ENCODE results near the gene RELA.

The RELA gene

GRCh38 chr11:65619281-65619928 is 43.3 kb downstream of the RELA start:
- no peak for DNase-seq
- in situ Hi-C loops (cut with HindIII; ENCODE audit: low pct_ligation_motif_present, low pct_unique_long_range_greater_than_20kb, low sequenced_read_pairs) = no loop called here

- DNase-seq = no peak
- in situ Hi-C loops (cut with HindIII; ENCODE audit: low pct_ligation_motif_present, low pct_unique_long_range_greater_than_20kb, low sequenced_read_pairs) = no loop called here
Measured at GRCh38 chr11:65618763-65619162, 44.0 kb downstream of the RELA start.

GRCh38 chr11:65617990-65618751 is 44.5 kb downstream of the RELA start:
- no peak for DNase-seq
- in situ Hi-C loops (cut with HindIII; ENCODE audit: low pct_ligation_motif_present, low pct_unique_long_range_greater_than_20kb, low sequenced_read_pairs) = no loop called here

GRCh38 chr11:65617136-65617850 is 45.4 kb downstream of the RELA start:
- no peak for DNase-seq
- in situ Hi-C loops (cut with HindIII; ENCODE audit: low pct_ligation_motif_present, low pct_unique_long_range_greater_than_20kb, low sequenced_read_pairs) = no loop called here

DNA sequence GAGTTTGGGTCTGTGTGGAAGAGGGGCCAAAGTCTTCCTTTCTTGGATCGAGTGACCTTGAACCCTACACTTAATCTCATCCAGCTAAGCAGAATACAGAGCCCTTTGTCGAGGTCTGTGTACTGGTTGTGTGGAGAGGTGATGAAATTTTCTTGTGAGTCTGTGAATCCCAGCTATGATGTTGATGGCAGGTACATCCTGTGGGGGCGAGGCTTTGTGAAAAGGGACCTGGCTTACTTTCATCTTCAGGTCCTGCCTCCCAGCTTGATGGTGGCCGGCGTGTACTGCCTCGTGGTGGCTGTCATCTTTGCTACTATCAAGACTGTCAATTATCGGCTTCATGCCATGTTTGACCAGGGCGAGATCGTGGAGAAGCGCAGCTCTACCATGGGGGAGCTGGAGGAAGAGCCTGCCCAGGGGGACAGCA is 46.1 kb downstream of the RELA start:
- no peak for DNase-seq

GRCh38 chr11:65615950-65616574 is 46.7 kb downstream of the RELA start:
- peak; percentile 44 for DNase-seq
- in situ Hi-C loops (cut with HindIII; ENCODE audit: low pct_ligation_motif_present, low pct_unique_long_range_greater_than_20kb, low sequenced_read_pairs) = no loop called here

More for the DNA sequence above, 46.1 kb downstream of the RELA start:
- in situ Hi-C loops (cut with HindIII; ENCODE audit: low pct_ligation_motif_present, low pct_unique_long_range_greater_than_20kb, low sequenced_read_pairs) = no loop called here

- in situ Hi-C loops (cut with HindIII; ENCODE audit: low pct_ligation_motif_present, low pct_unique_long_range_greater_than_20kb, low sequenced_read_pairs) = no loop called here
- peak; percentile 99 for DNase-seq
Measured at GRCh38 chr11:65615229-65615949, 47.3 kb downstream of the RELA start, which contains the start of gene PCNX3. Gene PCNX3, plus strand, starts transcription at chr11:65615776. Its CDS starts 536 bp downstream, at chr11:65616312.

- peak; percentile 11 for DNase-seq
- in situ Hi-C loops (cut with HindIII; ENCODE audit: low pct_ligation_motif_present, low pct_unique_long_range_greater_than_20kb, low sequenced_read_pairs) = no loop called here
Measured at GRCh38 chr11:65613091-65613928, 49.4 kb downstream of the RELA start.

- DNase-seq = no peak
- in situ Hi-C loops (cut with HindIII; ENCODE audit: low pct_ligation_motif_present, low pct_unique_long_range_greater_than_20kb, low sequenced_read_pairs) = no loop called here
Measured at GRCh38 chr11:65612691-65613090, 50.0 kb downstream of the RELA start.

DNA sequence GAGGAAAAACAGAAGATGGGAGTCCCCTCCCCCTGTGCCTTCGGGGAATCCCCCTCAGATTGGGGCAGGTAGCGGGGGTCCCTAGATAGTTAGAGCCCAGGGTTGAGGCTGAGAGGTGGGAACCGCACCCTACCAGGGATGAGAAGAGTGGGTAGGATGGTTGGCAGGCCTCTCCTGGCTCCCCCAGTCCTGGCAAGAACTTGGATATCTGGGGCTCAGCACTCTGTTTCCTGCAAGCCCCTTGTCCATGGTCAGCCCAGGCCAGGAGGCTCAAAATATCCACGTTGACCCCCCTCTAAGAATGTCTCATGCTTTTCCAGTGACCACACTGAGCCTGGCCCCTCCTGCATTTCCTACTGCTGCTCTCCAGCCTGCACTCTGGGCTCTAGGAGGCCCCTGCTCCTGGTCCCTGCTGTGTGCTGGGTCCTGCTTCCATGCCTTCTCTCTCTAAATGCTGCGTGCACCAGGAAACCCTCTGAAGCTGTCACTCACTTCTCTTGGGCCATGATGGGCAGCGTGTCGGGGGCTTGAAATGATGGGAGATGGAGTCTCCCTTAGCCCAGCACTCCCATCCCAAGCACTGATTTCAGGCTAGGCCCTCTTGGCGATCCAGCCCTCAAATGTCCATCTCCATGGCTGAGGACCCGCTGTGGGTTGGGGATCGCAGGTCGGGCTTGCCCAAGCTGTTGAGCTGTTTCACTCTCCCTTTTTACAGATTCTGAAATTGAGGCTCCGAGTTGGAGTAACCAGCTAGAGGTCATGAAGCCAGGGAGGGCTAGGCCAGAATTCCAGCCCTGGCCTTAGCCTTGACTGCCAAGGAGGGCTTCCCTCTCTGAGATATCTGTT is 50.7 kb downstream of the RELA start:
- in situ Hi-C loops (cut with HindIII; ENCODE audit: low pct_ligation_motif_present, low pct_unique_long_range_greater_than_20kb, low sequenced_read_pairs) = no loop called here
- no peak for DNase-seq

DNA sequence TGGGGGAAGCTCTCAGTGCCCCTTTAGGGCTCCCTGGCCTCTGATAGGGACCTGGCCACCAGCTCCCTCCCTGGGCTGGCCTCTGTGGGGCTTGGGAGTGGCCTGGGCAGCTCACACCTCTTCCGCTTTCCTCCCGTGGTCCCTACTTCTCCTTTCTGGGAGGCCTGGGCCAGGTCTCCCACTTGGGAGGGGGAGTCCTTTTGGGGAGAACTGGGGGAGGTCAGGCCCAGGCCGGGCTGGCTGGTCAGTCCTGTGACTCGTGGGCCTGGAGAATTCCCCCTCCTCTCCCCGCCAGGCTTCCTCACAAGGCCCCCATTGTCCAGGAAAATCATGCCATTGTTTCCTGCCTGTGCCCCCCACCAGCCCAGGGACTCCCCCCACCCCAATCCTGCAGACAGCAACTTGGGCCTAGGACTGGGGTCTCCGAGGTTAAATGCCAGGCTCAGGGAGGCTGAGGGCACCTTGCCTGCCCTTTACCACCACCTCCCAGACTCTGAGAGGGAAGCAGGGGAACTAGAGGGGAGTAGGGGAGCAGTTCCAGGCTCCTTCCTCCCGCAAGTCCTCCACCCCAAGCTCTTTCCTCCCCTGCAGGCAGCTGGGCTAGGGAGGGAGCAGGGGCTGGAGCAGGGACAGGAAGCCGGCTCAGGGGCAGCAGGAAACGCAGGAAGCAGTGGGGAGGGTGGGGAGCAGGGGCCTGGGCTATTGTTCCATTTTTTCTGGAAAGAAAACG is 51.5 kb downstream of the RELA start:
- no peak for DNase-seq
- in situ Hi-C loops (cut with HindIII; ENCODE audit: low pct_ligation_motif_present, low pct_unique_long_range_greater_than_20kb, low sequenced_read_pairs) = no loop called here

DNA sequence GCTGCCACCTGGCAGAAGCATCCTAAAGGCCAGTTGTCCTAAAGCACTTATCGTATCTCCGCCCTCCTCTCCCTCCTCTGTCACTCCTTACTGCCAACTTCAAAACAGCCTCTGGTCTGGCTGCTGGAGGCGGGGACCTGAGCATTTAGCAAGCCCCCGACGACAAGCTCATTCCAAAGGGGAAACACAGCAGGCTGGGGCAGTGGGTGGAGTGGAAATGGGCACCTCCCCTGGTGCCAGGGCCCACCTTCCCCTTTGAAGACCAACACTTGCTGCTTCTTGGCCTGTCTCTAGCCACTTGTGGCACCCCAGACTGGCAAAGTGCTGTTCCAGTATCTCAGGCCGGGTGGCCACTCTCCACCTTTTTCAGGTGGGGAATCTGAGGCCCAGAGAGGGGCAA is 52.3 kb downstream of the RELA start:
- DNase-seq = no peak
- in situ Hi-C loops (cut with HindIII; ENCODE audit: low pct_ligation_motif_present, low pct_unique_long_range_greater_than_20kb, low sequenced_read_pairs) = no loop called here

DNA sequence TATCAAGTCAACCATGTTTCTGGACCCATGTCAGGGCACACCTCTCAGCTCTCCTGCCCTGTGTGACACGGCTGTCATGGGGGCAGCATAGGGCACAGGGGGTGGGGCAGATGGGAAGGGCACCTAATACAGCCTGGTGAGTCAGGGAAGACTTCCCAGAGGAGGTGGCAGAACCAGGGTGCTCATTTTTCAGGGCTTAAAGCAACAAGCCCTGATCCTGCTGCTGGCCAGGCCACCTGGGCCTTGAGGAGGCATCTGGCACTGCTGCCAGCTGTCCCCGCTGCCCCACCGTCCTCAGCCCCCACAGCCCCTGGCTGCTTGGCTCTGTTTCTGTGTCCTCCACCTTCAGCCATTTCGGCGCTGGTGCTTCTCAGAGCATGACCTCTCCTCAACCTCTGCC is 53.1 kb downstream of the RELA start:
- in situ Hi-C loops (cut with HindIII; ENCODE audit: low pct_ligation_motif_present, low pct_unique_long_range_greater_than_20kb, low sequenced_read_pairs) = no loop called here
- DNase-seq = no peak

DNA sequence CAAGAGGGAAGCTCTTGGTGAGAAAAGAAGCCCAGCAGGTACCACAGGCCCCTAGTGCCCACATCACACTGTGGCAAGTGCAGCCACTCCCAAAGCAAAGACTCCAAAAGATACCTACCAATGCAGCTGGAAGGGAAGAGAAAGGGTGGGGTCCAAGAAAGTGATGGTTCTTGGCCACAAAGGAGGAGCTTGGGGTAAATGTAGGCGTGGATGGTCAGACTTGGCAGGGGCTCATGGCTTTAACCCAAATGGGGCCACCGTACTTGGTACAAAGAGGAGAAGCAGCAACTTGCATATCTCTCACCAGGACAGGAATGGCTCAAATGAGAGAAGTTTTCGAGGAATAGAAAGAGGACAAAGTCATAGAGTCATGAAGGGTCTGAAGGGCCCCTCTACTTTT is 53.5 kb downstream of the RELA start:
- in situ Hi-C loops (cut with HindIII; ENCODE audit: low pct_ligation_motif_present, low pct_unique_long_range_greater_than_20kb, low sequenced_read_pairs) = no loop called here
- DNase-seq = no peak

GRCh38 chr11:65607614-65608426 is 54.9 kb downstream of the RELA start:
- DNase-seq = no peak
- in situ Hi-C loops (cut with HindIII; ENCODE audit: low pct_ligation_motif_present, low pct_unique_long_range_greater_than_20kb, low sequenced_read_pairs) = no loop called here

All from ACHN (cell line).